Measurements from ENCODE around the gene AKR1C1.
"Not testable (repeated sequence)": the region's sequence is repeated elsewhere in the genome, so short reads cannot be mapped to it uniquely, and the experiment has no call there.

Gene AKR1C1

DNA sequence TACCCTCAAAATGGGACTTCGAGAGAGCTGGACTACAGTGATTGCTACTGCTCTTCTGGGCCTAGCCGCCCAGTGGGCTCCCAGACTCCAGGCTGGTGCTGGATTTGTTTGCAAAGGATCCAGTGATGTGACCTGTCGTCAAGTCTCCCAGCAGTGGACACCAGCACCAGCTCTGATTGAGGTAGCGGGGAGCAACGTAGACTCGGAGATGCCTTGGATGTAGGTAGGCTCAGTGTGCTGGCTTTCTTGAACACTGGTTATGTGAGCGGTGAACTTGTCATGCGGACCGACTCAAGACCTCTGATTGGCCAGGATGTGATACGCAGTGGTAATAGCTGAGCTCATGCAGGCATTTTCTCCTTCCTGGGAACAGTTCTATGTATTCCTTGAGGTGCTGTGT is 21.0 kb downstream of the AKR1C1 start:
- DNase-seq = no peak

DNA sequence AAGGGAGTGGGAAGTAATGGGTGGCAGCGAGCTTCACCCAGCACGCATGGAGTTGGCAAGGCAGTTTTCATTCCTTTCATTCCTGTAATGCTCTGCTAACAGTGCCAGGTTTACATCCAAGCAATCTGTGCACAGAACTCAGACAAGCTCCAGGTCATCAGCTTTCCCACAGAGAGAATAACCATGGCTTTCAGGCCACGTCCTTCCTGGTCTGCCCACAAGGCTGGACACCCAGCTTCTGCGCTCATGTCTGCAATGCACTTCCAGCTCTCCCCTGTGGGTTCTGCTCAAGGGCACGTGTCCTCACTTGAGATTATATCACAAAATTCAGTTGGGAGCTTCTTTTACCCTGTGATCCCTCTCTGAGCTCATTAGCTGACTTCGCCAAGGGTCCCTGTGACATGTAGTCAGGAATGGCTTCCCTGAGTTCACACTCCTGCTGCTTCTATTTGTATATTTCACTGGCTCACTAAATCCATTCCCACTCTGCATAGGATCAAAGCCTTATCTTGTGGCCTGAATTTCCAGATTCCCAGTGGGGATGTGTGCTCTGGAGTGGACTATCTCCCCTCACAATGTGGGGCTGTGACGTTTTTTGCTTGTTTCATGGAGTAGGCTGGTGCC is 21.9 kb downstream of the AKR1C1 start:
- DNase-seq = no peak

DNA sequence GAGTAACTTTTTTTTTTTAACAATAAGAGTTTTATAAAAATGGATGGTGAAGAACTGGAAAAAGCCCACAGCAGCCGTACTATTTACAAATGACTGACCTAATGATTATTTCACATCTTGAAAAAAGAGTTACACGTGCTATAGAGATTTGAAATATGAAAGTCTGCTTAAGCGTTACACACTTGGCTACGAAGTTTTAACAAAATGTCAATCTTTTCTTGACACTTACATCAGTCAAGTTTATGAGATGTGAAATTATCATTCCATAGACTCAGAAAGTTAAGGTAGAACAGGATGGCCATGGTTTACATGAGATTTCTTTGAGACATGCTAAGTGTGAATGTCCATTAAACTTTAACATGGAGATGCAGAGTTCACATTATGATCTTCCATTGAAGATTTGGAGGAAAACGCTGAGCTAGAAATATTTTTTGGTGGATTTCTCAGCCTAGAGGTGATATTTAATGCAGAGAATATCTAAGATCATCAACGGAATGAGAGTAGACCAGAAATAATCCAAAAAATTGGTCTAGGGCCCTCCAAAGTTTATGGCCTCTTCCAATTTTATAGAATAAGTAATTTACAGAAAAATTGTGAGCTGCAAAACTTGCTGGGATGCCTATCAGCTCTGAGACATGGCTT is 24.9 kb downstream of the AKR1C1 start:
- DNase-seq = not testable (repeated sequence)

DNA sequence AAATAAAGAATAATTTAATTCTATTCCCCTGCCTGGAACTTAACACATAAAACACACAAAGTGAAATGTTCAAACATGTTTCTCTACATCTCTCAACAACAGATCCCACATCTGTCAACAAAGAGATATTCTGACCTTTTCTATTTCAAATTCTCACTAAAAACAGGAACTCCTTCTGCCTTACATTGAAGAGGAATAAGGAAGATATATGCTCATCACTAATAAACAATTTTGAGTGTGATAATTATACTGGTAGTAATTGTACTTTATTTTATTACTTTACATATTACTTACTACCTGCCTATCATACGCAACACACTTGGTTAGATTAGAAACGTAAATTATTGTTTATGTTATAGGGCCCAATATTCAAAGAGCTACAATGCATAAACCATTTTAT is 27.0 kb downstream of the AKR1C1 start:
- DNase-seq = no peak

DNA sequence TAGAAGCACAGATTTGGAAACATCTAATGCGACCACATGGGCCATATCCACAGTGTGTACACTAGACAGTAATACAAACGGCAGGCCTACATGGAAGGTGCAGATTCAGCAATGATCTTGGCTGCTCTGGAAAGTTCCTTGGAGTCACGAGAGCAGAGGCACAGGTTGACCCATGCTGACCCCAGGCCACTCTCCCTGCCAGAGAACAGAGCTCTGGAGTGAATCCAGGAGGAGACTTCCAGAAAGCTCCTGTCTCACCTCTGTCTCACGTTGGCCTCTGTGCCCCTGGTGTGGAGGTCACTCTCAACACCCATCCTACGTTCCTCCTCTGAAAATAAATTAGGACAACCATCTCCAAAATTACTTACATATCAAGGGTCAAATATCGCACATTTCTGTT is 28.2 kb downstream of the AKR1C1 start:
- not testable (repeated sequence) for DNase-seq

DNA sequence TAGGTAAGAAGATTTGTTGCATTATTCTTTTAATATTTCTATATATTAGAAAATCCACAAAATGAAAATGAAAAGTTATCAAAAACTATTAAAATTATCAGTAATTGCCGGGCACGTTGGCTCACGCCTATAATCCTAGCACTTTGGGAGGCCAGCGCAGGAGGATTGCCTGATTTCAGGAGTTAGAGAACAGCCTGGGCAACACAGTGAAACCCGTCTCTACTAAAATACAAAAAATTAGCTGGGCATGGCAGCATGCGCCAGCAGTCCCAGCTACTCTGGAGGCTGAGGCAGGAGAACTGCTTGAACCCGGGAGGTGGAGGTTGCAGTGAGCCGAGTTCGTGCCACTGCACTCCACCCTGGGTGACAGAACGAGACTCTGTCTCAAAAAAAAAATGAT is 29.3 kb downstream of the AKR1C1 start:
- DNase-seq = not testable (repeated sequence)

DNA sequence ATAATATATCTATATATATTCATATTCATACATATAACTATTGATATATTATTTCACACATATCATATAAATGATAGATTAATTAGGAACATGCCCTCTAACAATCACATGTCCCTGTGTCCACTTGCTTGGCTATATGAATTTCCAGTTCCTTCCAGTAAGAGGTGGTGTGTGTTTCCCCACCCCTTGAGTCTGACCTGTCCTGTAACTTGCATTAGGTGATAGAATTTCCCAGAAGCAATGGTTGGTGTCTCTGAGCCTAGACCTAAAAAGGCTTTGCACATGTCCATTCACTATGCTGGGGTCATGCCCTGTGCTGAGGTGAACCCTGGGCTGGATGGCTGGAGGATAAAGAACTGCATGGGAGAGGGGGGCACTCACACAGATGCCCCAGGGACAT is 31.0 kb downstream of the AKR1C1 start:
- not testable (repeated sequence) for DNase-seq

DNA sequence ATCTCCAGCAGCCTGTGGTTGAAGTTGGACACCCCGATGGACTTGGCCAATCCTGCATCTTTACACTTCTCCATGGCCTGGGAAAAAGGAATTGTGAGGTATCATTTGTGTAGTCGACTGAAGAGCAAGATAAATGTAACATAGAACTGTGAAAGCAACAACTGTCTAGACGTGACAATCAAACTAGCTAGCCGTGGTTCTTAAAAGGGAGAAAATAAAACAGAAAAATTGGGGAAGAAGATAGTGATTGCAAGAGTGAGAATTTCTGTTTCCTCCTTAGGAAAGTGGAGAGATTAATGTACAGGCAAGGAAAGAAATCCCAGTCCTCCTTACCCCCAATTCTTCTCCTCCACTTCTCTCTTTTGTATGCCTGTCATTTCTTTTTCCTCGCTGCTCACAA is 35.5 kb downstream of the AKR1C1 start:
- no peak for DNase-seq

DNA sequence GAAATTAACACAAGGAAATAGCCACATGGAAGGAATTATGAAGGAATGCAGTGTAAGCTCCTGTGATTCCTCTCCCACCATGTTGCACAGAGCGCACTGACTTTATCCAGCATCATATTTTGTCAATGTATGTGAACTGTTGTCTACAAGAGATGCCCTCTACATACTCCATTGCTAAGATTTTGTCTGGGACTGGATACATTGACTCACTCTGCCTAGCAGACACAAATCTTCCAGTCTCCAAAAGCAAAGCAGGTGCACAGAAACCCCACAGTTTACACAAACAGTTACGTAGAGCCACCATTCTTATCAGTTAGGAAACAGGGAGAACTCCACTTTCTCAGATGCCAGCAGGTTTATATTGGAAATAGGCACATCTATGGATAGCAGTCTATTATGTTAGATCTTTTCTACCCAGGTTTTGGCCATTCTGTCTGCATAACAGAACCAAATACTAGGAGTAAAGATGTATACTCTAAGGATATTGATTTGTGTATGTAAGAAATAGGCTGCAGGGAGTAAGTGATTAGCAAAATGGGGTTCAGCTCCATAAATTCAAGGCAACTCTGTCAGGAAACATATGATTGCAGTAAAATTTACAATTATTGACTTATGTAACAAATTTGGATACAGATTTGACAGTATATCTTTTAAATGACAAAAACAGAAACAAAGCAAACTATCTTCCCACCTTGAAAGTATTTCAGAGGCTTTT is 39.0 kb downstream of the AKR1C1 start:
- DNase-seq = no peak

DNA sequence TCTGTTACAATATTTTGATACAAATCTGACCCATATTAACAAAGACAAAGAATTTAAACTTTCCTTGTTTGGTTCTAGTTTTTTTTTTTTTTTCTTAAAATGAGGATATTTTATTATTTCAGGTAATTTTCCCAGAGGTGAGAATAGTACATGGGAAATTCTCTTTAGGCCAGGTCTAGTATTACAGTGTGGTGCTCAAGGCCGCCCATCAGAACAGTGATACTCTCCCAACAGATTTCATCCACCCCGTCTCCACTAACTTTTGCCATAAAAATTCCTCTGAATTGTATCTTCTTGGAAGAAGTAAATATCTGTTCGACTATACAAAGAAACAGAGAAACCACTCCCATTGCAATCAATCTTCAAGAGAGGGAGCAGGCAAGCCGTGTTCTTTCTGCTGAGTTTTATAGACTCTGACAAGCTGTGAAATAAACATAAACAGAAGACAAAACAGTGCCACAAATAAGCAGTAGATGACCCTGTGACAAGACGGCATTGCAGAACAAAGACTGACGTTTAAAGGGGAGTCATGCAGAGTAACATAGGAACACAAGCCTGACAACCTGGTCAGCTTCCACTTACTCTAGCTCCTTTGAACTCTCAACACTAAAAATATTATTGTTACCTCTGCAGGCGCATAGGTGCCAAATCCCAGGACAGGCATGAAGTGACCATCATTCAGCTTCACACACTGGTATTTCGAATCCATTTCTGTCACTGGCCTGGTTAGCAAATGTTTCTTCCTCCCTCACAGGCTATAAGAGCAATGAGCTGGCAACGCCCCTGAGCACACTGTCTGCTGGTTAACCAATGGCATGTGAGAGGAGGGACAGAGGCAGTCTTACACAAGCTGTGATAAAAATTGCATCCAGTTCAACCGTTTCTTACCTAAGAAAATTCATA is 40.2 kb downstream of the AKR1C1 start, which contains the start of gene AKR1C2:
AKR1C2 (minus strand) TSS at position 731 of the 903 bp plus-strand sequence; CDS start at position 709, 22 bp downstream.
- not testable (repeated sequence) for DNase-seq

DNA sequence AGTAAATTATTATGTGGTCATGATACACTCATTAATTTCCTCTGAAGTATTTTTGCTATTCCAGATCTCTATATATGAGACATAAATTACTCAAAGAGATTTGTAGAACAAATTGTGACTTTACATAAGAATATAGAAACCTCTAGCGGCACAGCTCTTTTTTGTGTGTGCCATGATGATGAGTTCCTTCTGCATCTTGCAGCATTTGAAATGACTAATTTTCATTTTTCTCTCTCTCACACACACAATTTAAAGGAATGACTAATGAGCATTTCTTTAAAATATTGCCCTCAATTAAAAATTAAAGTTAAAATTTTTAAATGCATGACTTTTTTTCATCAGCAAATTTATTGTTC is 40.8 kb downstream of the AKR1C1 start:
- not testable (repeated sequence) for DNase-seq

DNA sequence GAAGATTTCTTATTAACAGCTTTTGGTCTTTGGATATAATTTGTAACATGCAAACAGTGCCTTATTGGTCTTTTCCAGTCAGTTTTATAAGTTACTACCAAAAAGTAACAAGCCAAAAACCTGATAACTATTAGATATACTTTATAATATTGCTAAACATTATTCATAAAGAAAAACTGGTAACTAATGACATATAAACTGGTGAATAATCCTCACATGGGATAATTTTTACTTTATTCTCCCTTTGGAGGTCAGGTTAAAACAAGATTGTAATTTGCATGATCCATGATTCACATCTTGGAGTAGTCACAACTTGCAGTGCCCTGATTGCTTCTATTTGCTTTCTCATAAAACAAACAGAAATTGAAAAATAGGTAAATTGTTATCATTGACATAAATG is 41.3 kb downstream of the AKR1C1 start:
- DNase-seq = not testable (repeated sequence)

DNA sequence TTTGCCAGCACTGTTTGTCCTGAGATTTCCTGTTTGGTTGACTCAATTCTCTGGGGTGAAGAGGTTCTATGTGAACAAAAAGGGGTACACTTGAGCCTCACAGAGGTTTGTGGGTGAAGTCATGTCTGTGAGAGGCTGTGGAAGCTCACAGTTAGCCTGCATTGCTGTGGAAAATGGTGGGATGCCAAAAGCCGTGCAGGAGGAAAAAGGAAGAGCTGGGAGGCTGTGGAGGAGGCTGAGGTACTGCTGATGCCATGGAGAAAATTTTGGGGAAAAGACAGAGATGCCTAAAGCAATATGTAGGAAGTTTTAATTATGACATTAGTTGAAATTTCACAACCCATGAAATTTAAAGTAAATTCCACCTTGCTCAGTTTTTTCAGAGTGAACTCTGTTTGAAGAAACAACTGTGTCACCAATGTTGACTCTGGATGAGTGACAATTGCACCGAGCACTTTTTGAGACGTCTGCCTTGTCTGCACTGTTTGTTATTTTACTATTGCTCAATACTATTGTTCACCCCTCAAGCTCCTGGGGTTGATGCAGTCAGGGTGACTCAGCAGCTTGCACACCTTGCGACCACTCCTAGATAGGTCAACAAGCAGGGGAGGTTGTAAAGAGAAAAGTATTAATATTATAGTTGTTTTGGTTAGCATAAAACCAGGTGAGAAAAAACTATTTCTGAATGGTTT is 45.8 kb downstream of the AKR1C1 start:
- DNase-seq = not testable (repeated sequence)

DNA sequence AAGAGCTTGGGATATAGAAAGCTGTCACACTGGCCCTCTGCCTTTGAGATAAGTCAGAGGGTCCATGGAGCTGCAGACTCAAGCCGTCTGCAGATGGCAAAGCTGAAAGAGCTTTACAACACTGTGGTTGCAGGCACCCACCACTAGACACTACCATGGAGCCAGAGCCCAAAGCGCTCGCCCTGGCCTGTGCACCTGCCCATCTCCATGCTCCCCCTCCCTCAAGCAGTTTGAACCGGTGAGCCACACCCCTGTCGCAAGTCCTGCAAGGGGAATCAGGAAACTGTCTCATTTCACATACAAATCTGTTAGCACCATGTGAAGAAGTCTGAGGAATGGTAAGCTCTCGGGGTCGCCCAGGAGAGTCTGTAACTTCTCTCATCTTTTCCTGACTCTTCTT is 46.8 kb downstream of the AKR1C1 start:
- DNase-seq = not testable (repeated sequence)

DNA sequence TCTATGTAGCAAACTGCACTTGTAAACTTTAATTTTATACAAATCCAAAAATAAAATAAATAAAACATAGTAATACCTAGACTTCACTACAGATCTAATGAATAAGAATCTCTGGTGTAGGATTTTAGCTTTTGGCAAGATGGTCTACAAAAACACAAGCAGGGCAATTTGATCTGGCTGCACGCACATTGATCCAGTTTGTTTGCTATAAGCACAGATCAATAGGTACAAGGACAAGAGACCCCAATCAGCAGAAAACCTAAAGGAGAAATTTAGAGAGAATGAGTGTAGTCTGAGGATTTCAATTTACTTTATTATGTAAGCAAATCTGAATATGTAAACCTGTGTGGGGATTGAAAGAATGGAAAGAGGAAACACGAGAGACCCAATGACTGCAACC is 48.2 kb downstream of the AKR1C1 start:
- DNase-seq = not testable (repeated sequence)

DNA sequence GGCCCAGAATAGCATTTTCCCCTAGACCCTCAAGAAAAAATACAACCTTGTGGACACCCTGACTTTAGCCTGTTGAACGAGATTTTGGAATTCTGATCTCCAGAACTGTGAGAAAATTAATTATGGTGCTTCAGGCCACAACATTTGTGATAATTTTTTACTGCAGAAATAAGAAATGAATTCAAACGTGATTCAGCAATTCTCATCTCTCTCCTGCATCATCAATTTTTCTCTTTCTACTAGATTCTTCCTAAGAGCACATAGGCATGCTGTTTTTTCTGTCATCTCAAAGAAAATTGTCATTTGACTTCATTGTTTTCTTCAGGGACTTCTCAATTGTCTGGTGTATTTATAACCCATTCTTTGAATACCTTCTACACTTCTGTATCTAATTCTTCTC is 49.4 kb downstream of the AKR1C1 start:
- no peak for DNase-seq

DNA sequence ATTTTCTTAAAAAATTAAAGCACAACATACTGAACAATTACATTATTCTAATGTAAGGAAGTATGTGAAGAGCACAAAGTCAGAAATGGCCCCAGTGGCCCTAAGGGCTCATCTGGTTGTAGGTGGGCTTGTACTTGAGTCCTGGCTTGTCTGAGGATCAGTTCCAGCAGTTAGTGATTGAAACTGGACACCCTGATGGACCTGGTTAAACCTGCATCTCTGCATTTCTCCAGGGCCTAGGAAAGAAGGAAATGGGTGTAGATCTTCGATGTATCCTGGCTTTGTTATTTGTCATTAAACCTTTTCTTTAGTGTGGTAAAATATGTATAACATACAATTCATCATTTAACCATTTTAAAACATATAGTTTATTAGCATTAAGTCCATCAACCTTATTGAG is 50.2 kb downstream of the AKR1C1 start:
- DNase-seq = no peak

DNA sequence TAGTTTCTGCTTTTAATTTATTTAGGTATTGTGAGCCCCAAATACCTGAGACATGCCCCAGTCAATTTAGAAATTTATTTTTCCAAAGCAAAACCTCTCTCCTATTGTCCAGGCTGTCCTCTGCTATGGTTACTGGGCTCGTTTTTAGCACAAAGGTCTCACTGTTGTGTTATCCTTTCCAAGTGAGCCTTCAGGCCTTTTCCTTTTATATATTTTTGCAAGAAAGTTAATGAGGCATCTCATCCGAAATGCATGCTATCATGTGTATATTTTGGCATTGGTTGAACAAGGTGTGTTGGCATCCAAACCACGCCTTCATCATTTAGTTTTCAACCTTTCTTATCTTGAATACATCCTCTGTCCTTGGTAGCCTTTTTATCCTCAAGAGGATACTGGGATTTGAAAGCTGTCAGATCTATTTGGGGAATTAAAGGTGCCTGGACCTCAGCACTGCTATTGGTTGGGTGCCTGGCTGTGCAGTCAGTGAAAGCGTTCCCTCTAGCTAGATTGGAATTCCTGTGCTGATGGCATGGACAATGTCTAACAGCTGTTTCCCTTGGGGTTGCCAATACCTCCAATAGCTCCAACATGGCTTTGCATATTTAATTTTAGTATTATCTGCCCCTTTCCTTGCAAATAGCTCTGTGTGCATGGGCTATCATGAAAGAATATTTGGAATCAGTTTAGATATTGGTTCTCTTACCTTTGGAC is 51.1 kb downstream of the AKR1C1 start:
- not testable (repeated sequence) for DNase-seq

DNA sequence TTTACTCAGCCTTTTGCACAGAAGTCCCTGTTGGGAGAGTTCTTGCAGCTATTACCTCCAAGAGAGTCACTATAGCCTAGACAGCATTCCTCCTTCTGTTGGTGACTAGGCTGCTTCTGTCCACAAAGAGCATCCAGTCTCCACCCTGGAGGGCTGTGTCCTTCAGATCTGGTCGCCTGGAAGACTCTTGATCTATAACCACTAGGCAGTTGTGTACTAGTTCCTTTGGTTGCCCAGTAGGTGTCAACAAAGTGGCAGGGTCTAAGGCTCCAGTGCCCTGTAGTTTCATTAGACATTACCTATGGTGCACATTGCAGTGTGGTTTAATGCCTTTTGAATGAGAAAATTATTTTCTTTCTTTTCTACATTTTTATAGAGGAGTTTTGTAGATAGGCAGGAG is 51.7 kb downstream of the AKR1C1 start:
- no peak for DNase-seq

DNA sequence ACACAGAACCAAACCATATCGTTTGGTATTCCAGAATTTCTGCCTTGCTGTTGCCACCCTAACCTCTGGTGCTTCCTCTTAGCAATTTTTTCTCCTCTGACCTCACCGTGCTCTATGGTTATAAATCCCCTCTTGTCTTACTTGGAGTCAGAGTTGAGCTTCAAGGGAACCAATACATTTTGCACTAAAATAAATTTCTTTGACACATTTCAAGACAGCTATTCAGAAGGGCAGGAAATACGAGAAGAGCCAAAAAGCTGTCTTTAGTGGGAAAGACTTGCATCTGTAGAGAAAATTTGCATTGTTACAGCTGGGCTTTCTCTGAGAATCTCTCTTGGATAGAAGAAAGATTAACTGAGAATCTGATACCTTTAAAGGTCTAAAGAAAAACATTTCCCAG is 54.9 kb downstream of the AKR1C1 start:
- no peak for DNase-seq

DNA sequence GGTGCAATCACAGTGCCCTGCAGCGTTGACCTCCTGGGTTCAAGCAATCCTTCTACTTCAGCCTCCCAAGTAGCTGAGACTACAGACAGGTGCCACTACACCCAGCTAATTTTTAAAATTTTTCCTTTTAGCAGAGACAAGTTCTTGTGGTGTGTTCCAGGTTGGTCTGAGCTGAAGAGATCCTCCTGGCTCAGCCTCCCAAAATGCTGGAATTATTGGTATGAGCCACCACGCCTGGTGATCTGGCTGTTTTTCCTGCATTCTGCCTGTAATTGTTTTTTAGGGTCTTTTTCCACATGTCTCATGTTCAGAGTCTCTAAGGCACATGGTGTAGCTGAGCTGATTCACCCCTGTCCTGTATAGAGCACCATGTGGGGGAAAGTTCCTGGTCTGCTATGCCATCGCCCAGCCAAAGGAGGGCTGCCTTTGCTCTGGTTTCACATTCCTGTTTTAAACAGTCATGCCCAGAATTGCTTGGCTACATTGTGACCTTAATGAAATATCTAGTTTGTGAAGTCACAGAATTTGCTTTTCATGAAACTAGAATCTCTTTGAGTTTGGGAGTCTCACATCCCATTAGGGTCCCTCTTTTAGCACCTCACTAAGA is 55.6 kb downstream of the AKR1C1 start:
- not testable (repeated sequence) for DNase-seq
